Skin of body (tissue), 2 donors: ENCODE measurements around the gene TSPAN3. TPM values are rescaled to one million over a fixed set of nuclear protein-coding genes. Genes with fewer than 3 reads are reported as not detected.

Experiments
- DNase-seq: peaks from one replicate; lab custom pipeline; 2025; lab: John Stamatoyannopoulos, UW
- total RNA-seq: library from RNA; depleted of rRNA; stranded (reverse); fragments of >200 nt; gene quantifications from one replicate; pipeline ENCODE4 v1.2.3, GENCODE V29; 2014

The TSPAN3 gene
- total RNA-seq, 1 donor from 2014 or later: 123 TPM

GRCh38 chr15:77053709-77054108 lies 17.2 kb downstream of the TSPAN3 start:
- no peak for DNase-seq

GRCh38 chr15:77052556-77052955 lies 18.4 kb downstream of the TSPAN3 start:
- DNase-seq: no peak

GRCh38 chr15:77048135-77048876 lies 22.6 kb downstream of the TSPAN3 start:
- DNase-seq: no peak

- no peak for DNase-seq
These were observed 24.1 kb downstream of the TSPAN3 start for GRCh38 chr15:77046704-77047412.

- no peak for DNase-seq
These were observed 24.9 kb downstream of the TSPAN3 start for GRCh38 chr15:77045985-77046384.

- DNase-seq: no peak
These were observed 26.5 kb downstream of the TSPAN3 start for GRCh38 chr15:77044228-77045042.

- DNase-seq: no peak
These were observed 27.7 kb downstream of the TSPAN3 start for GRCh38 chr15:77042955-77043920.

- DNase-seq: no peak
These were observed 28.5 kb downstream of the TSPAN3 start for GRCh38 chr15:77042245-77042919.

GRCh38 chr15:77040673-77041072 lies 30.2 kb downstream of the TSPAN3 start:
- no peak for DNase-seq

- DNase-seq: no peak
These were observed 31.1 kb downstream of the TSPAN3 start for GRCh38 chr15:77039848-77040247.

GRCh38 chr15:77039217-77039533 lies 31.7 kb downstream of the TSPAN3 start:
- no peak for DNase-seq

GRCh38 chr15:77038312-77039216 lies 32.3 kb downstream of the TSPAN3 start:
- DNase-seq: no peak

GRCh38 chr15:77037388-77038209 lies 33.3 kb downstream of the TSPAN3 start:
- no peak for DNase-seq

- no peak for DNase-seq
These were observed 34.1 kb downstream of the TSPAN3 start for GRCh38 chr15:77036537-77037387.

- no peak for DNase-seq
These were observed 34.9 kb downstream of the TSPAN3 start for GRCh38 chr15:77035999-77036471.

- DNase-seq: no peak
These were observed 35.3 kb downstream of the TSPAN3 start for GRCh38 chr15:77035584-77035983.

- no peak for DNase-seq
These were observed 36.0 kb downstream of the TSPAN3 start for GRCh38 chr15:77034695-77035489.
